H1 (cell line): ENCODE measurements around the gene OTUD5. TPM values are rescaled to one million over a fixed set of nuclear protein-coding genes. Genes with fewer than 3 reads are reported as not detected.

ENCODE experiments used
- CHD1 ChIP-seq: IDR thresholded peaks from 2 replicates; pipeline ENCODE4 v1.6.1; 2012; ENCODE audit warnings: low read depth, low read length, improper control_type of control experiment
- CHD2 ChIP-seq: IDR thresholded peaks from 2 replicates; pipeline ENCODE4 v1.6.1; 2012; ENCODE audit warnings: low read length, improper control_type of control experiment
- TAF1 ChIP-seq: IDR thresholded peaks from 2 replicates; pipeline ENCODE4 v1.6.1; 2011; ENCODE audit warnings: mild to moderate bottlenecking, low read depth, low read length
- TBP ChIP-seq: IDR thresholded peaks from 2 replicates; pipeline ENCODE4 v1.6.1; 2011; ENCODE audit warnings: low read depth, low read length, improper control_type of control experiment
- polyA plus RNA-seq, 7 experiments: library from polyadenylated mRNA; depleted of rRNA in 3 of 7; stranded (reverse) in 5 of 7; unstranded in 2 of 7; fragments of >200 nt in 5 of 7; fragments of 200-250 nt in 2 of 7; gene quantifications; 1 replicate in 5 of 7; 2 replicates in 1 of 7; 4 replicates in 1 of 7; pipeline versions ENCODE4 v1.2.1 to v1.2.3, GENCODE V29; 2011 to 2013; ENCODE audit warnings: missing spikeins in 2 of 7, mixed read lengths in 2 of 7
- total RNA-seq: library from RNA; stranded (reverse); fragmentation: NEBNext Ultra II Directional; extraction: Animal tissue kit (Norgen Biotek cat#: 25700); gene quantifications from 2 replicates; pipeline ENCODE4 v1.2.1, GENCODE V29; 2021

OTUD5 gene
- total and polyA plus RNA-seq, 2 of the 8 experiments (the other 6 are each of a cell fraction or from before 2014, with no cell fraction given): 46.3 to 53.5 TPM

DNA sequence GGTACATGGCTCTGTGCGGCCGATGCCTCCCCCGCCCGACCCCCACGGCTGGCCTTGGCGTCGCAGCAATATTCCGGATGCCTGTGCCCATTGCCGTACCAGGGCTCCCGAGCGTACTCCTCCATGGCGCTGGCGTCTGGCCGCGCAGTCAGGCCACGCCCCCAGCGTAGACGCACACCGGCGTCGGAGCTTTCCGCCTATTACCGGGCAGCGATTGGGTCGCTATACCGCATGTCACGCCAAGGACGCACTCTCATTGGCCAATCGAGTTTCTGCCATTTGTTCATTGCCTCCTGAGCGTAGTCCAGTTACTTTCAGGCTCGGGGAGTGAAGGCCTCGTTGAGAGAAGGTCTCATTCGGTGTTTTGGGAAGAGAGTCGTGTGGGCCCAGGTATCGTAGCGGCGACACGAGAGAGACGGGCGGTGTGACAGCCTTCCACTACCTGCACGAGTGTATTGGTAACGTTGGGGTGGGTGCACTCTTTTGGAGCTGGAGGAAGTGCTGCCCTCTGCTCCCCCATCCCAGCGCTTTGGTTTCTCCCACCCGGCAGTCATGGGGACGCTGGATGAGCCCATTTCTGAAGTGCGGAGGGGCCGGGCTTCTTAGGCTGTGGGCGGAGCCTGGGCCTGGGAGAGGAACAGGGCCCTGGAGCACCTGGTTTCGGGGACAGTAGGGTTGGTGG lies 59.6 kb downstream of the OTUD5 start, which contains the start of the genes PQBP1 and TIMM17B (continued):
- TF ChIP-seq CHD1 (peak; percentile 87), TBP (peak; percentile 69), CHD2 (peak; percentile 10; the same call in 1 of the 2 replicates), TAF1 (peak; percentile 57)
